VCaP (cell line): ENCODE data around the gene SLN.

Experiments used
- H3K27ac ChIP-seq: fragments of 450-650 bp; 2 replicates; pipeline ENCODE4 v1.5.1; 2017
- TF ChIP-seq, protein P1 (sequence below): fragments of 450-650 bp; conservative IDR thresholded peaks from 2 replicates; pipeline ENCODE4 v1.5.1; 2017; ENCODE audit warnings: mild to moderate bottlenecking, moderate library complexity

SLN gene

DNA sequence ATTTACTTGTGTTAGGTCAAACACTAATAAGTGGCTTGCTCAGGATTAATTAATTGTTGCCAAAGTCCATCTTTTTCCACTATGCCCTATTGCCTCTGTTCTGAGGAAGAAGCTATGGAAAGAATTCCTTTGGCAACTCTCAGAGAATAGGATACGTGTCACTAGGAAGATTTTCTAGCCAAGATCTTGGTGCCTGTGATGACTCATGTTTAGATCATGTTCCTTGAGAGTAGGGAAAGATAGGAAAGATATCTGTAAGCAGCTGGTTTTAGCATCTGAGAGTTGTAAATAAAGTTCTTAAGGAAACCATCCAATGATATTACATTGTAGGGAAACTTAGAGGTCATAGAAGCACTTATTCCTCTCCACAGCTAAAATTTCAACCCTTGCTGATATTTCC, 15.7 kb downstream of the SLN start:
- H3K27ac ChIP-seq, result no peak overlapping the region
- TF ChIP-seq, protein P1, sequence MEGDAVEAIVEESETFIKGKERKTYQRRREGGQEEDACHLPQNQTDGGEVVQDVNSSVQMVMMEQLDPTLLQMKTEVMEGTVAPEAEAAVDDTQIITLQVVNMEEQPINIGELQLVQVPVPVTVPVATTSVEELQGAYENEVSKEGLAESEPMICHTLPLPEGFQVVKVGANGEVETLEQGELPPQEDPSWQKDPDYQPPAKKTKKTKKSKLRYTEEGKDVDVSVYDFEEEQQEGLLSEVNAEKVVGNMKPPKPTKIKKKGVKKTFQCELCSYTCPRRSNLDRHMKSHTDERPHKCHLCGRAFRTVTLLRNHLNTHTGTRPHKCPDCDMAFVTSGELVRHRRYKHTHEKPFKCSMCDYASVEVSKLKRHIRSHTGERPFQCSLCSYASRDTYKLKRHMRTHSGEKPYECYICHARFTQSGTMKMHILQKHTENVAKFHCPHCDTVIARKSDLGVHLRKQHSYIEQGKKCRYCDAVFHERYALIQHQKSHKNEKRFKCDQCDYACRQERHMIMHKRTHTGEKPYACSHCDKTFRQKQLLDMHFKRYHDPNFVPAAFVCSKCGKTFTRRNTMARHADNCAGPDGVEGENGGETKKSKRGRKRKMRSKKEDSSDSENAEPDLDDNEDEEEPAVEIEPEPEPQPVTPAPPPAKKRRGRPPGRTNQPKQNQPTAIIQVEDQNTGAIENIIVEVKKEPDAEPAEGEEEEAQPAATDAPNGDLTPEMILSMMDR, result no peak

DNA sequence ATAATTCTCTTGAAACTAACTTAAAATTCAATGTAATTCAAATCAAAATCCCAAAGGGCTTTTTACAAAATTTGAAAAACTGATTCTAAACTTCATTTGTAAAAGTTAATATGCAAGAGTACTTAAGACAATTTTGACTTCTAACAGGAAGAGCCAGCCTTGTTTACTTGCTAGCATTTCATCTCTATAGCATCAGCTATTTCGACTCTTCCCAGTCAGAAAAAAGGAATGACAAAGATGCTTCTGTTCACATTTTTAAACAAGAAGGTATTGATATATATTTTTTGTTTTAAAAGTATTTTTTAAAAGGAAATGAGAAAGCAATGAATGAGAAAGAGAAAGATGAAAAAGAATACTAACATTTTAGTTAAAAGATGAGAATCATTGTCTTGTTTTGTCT, 16.4 kb downstream of the SLN start:
- TF ChIP-seq, protein P1, result no peak
- no peak overlapping the region for H3K27ac ChIP-seq

DNA sequence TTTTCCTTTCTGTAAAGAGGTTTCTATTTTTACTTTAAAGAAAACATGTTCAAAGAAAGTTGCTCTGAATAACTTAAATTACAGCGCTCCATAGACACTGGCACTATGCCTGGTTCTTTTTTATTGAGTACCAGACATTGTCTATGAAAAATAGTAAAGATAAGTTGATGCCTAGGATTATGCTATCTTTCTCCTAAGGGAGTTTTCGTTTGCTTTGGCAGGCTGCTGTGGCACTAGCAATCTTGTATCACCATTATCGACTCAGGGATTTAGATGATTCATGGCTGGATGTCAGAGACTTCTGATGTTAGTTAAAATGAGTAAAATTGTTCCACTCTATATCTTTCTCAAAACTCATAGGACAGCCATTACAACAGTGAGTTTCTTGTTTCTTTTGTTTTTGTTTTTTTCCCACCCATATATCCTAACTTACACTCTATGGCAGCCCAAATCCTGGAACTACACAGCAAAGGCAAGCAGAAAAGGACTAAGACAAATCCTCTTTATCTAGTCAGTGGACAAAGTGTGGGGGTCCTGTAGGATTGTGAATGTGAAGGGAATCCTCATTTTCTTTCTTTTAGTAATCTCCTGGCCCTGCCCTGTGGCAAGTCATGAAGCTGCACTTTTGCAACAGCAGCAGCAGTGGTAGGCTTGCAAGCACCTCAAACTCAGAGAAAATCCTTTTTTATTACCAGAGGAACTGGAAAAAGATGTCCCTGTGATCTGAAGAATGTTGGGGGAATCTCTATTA, 20.7 kb downstream of the SLN start:
- TF ChIP-seq, protein P1, result no peak
- H3K27ac ChIP-seq, result no peak overlapping the region

DNA sequence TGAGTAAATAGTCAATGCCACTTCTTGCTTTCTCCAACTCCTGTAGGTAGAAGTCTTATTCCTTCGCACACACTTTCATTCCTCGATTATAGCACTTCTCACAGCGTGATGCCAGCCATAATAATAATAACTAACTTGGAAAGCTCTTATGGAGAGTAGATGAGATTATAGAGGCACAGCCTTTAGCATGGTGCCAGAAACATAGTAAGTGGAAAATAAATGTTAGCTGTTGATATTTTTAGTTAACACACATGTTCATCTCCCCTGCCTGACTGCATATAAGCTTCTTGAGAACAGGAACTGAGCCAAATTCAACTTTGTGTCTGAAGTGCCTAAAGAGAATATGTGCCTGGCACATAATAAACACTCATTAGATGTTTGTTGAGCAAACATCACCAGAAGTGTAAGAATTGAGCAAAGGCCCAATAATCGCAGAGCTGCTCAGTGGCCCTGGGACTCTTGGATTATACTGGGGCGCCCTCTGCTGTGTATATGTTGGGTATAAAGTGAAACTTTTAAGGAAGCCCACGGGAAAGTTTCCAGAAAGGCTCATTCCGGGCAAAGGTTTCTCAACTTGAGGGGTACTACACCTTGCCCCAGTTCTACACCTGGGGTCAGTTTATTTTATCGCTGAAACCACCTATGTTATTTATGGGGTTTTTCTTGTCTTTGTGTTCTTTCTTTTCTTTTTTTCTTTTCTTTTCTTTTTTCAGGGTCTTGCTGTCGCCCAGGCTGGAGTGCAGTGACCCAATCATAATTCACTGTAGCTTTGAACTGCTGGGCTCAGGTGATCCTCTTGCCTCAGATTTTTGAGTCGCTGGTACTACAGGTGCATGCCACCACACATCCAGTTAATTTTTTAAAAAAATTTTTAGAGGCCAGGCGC, 22.3 kb downstream of the SLN start:
- TF ChIP-seq, protein P1, result peak; percentile 88
- no peak overlapping the region for H3K27ac ChIP-seq

DNA sequence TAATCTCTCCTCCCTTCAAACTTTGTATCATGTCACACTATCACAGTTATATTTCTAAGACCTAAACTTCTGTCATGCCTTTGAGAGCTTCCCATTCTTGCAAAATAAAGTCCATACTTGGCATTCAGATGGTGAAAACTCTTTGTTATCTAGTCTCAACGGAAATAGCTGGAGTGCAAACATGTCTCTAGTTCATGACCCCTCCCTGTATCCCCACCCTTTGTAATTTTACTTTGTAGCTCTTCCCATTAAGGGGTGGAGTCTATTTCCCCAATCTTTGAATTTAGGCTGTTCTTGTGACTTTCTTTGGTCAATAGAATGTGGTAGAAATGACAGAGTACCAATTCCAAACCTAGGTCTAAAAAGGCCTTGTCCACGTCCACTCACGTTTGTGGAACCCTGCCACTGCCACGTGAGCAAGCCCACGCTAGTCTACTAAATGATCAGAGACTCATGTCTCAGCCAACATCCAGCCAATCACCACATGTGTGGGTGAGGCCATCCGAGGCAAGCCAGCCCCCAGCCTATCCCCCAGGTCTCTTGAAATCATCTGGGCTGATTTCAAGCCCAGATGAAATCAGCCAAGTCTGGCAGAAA, 23.4 kb downstream of the SLN start:
- TF ChIP-seq, protein P1, result no peak
- no peak overlapping the region for H3K27ac ChIP-seq

DNA sequence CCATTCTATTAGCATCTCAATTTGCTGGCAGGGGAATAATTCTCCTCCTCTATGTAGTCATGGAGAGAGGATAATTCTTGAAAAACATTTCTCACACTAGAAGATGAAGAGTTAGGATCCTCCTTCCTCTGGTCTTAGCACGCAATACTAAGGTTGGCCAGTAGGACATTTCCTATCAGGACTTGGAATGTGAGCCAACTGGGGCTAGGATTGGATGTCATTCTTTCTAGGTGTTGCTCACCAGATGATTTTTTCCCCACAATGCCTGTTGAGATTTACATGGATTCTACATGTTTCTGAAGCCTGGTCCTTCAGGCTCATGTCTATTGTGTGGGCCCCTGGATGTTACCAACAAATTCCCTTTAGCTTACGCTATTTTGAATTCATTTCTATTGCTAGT, 28.0 kb downstream of the SLN start:
- TF ChIP-seq, protein P1, result peak; percentile 26
- no peak overlapping the region for H3K27ac ChIP-seq

DNA sequence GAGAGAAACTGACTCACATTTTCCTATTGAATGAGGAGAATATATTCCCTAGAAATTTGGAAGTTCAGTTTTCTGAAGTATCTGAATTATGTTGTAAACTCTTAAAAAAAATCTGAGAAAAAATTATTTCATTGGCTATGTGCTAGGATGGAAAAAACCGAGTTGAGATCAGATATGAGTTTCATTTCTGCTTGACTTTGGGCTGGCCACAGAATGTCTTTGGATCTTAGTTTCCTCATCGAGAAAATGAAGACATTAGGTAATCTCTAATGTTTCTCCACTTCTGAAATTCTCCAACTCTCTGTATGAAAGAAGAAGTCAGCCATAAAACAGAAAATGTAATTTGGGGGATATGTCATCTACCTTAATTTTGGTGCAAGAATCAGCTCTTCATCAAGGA, 28.8 kb downstream of the SLN start:
- no peak overlapping the region for H3K27ac ChIP-seq
- TF ChIP-seq, protein P1, result no peak
